Endothelial cell of umbilical vein (primary cell): ENCODE results near the gene CUBN. TPM values are rescaled to one million over a fixed set of nuclear protein-coding genes. Genes with fewer than 3 reads are reported as not detected.

Experiments
- BruUV-seq: library from RNA; stranded (reverse); fragments of 400-500 nt; replicated peaks from 2 replicates; lab custom pipeline; 2021; lab: Mats Ljungman, UMichigan
- CTCF ChIA-PET: fragments of 300-600, 350-600 bp; sonication (Branson Sonifier 250); formaldehyde crosslinking; loops from one replicate; lab custom pipeline; 2021; ENCODE audit warnings: antibody characterized with exemption, inconsistent platforms; lab: Charles Lee
- POLR2A ChIA-PET: fragments of 300-600, 350-600 bp; sonication (Branson Sonifier 250); formaldehyde crosslinking; loops from one replicate; lab custom pipeline; 2021; ENCODE audit warnings: antibody characterized with exemption, inconsistent platforms; lab: Charles Lee
- DNase-seq: peaks from one replicate; pipeline ENCODE4 v3.0.0-alpha.2; 2011; ENCODE audit warnings: low read depth, low spot score
- FAIRE-seq: peaks from 2 replicates; lab custom pipeline; 2011; peaks lifted over from hg19 to GRCh38; lab: Jason Lieb, UNC
- H2AFZ ChIP-seq: 2 replicates; pipeline ENCODE4 v1.6.0; 2012; ENCODE audit warnings: low read depth, low read length, control low read depth, inconsistent platforms
- H3K27ac ChIP-seq: 2 replicates; pipeline ENCODE4 v1.5.1; 2011; ENCODE audit warnings: low read depth, mild to moderate bottlenecking, control low read depth, low read length, moderate library complexity; ENCODE audit not compliant: insufficient read depth
- H3K27me3 ChIP-seq, 2 experiments: 2 replicates each; pipeline versions ENCODE4 v1.6.0 to v1.6.1; 2011; ENCODE audit warnings: low read length in 2 of 2, mixed read lengths in 1 of 2; ENCODE audit not compliant: control insufficient read depth in 2 of 2, insufficient read depth in 2 of 2
- H3K36me3 ChIP-seq, 2 experiments: 2 replicates in 1 of 2; 3 replicates in 1 of 2; pipeline ENCODE4 v1.5.1; 2011; ENCODE audit warnings: low read length in 2 of 2, mild to moderate bottlenecking in 1 of 2, moderate library complexity in 1 of 2; ENCODE audit not compliant: control insufficient read depth in 2 of 2, insufficient read depth in 2 of 2; ENCODE audit errors: extremely low read depth in 1 of 2
- H3K4me1 ChIP-seq: 3 replicates; pipeline ENCODE4 v1.5.1; 2011; ENCODE audit warnings: mild to moderate bottlenecking, low read length; ENCODE audit not compliant: control insufficient read depth, insufficient read depth; ENCODE audit errors: extremely low read depth
- H3K4me2 ChIP-seq: 2 replicates; pipeline ENCODE4 v1.6.1; 2011; ENCODE audit warnings: low read length, control low read depth, mixed read lengths; ENCODE audit not compliant: insufficient read depth
- H3K4me3 ChIP-seq, 3 experiments: fragments of 200-600 bp in 1 of 3; sonication (generic), shearing (Covaris generic) in 1 of 3; replicated peaks in 1 of 3; 2 replicates each; pipeline ENCODE4 v1.5.1; 2011 to 2016; ENCODE audit warnings: control low read depth in 3 of 3, low read length in 3 of 3, mild to moderate bottlenecking in 2 of 3, inconsistent platforms in 1 of 3, low read depth in 1 of 3, moderate library complexity in 1 of 3; ENCODE audit not compliant: insufficient read depth in 1 of 3
- H3K79me2 ChIP-seq: 2 replicates; pipeline ENCODE4 v1.6.0; 2012; ENCODE audit warnings: low read length, inconsistent platforms; ENCODE audit not compliant: control insufficient read depth, insufficient read depth
- H3K9ac ChIP-seq: replicated peaks from 2 replicates; pipeline ENCODE3; 2011; ENCODE audit warnings: low read length, control low read depth; ENCODE audit not compliant: insufficient read depth; ENCODE audit errors: extremely low read depth
- H3K9me1 ChIP-seq: replicated peaks from 3 replicates; pipeline ENCODE4 v1.6.0; 2011; ENCODE audit warnings: mild to moderate bottlenecking, low read length; ENCODE audit not compliant: control insufficient read depth, insufficient read depth; ENCODE audit errors: extremely low read depth
- H3K9me3 ChIP-seq: replicated peaks from 2 replicates; pipeline ENCODE4 v1.5.1; 2012; ENCODE audit warnings: low read length, inconsistent platforms; ENCODE audit not compliant: control insufficient read depth, insufficient read depth
- H4K20me1 ChIP-seq: replicated peaks from 2 replicates; pipeline ENCODE3; 2011; ENCODE audit warnings: mild to moderate bottlenecking, low read length; ENCODE audit not compliant: control insufficient read depth, insufficient read depth; ENCODE audit errors: extremely low read depth
- EZH2 ChIP-seq: IDR thresholded peaks from 2 replicates; pipeline ENCODE4 v1.6.1; 2012; ENCODE audit warnings: borderline replicate concordance, low read depth, mild to moderate bottlenecking, moderate library complexity, low read length, inconsistent platforms; ENCODE audit not compliant: severe bottlenecking
- POLR2A ChIP-seq: IDR thresholded peaks from 2 replicates; pipeline ENCODE4 v1.6.1; 2012; ENCODE audit warnings: low read depth, mild to moderate bottlenecking, control low read depth, low read length
- POLR2AphosphoS5 ChIP-seq: IDR thresholded peaks from 2 replicates; pipeline ENCODE4 v1.6.1; 2012; ENCODE audit warnings: low read depth, mild to moderate bottlenecking, control low read depth, low read length, moderate library complexity; ENCODE audit not compliant: insufficient read depth
- dilution Hi-C: fragments of 300-500 bp; cut with MboI; formaldehyde crosslinking; loops from one replicate; pipeline ENCODE4 v1.15.0; 2019; ENCODE audit warnings: low sequenced_read_pairs; ENCODE audit not compliant: extremely low pct_ligation_motif_present
- intact Hi-C: fragments of 100-400 bp; cut with micrococcal nuclease; formaldehyde crosslinking; loops from one replicate; pipeline ENCODE4 v1.10.0; 2022
- polyA plus RNA-seq, 4 experiments: library from polyadenylated mRNA; depleted of rRNA in 3 of 4; stranded (reverse) in 3 of 4; unstranded in 1 of 4; fragments of >200 nt; gene quantifications; 2 replicates each; pipeline versions ENCODE4 v1.2.1 to v1.2.3, GENCODE V29; 2011 to 2012; ENCODE audit warnings: missing spikeins in 1 of 4
- total RNA-seq: library from RNA; stranded (reverse); gene quantifications from 2 replicates; pipeline ENCODE4 v1.2.3, GENCODE V29; 2021

CUBN gene
- total and polyA plus RNA-seq, 2 donors (not counting 3 experiments of a cell fraction or from before 2014, with no cell fraction given) = 2.7 to 4.6 TPM

GRCh38 chr10:16820018-16820417 is 309.6 kb downstream of the CUBN start:
- Histone ChIP-seq H3K36me3 (no peaks in the 10 kb centered on the region), H3K9me3 (peaks cover 2% of the 10 kb centered on the region), H3K4me1 (peaks cover 18% of the 10 kb centered on the region), H3K9ac (no peak overlapping the region), H3K4me2 (no peak overlapping the region), H2AFZ (no peak overlapping the region), H3K27me3 (no peaks in the 10 kb centered on the region), H3K4me3 (no peak overlapping the region), H4K20me1 (no peaks in the 10 kb centered on the region), H3K27ac (no peak overlapping the region), H3K79me2 (peaks cover 17% of the 10 kb centered on the region), H3K9me1 (no peaks in the 10 kb centered on the region)
- no TSS peak for BruUV-seq
- no peak for FAIRE-seq
- intact Hi-C loops (no loop called here), dilution Hi-C loops (no loop called here)
- ChIA-PET CTCF (no interaction called here), POLR2A (no interaction called here)
- no peak for TF ChIP-seq EZH2
- TF ChIP-seq POLR2A = no peak
- DNase-seq = no peak

GRCh38 chr10:16819436-16819835 is 310.2 kb downstream of the CUBN start:
- intact Hi-C loops = no loop called here
- Histone ChIP-seq H3K4me2 (no peak overlapping the region), H3K79me2 (peaks cover 23% of the 10 kb centered on the region), H3K9me1 (no peaks in the 10 kb centered on the region), H4K20me1 (no peaks in the 10 kb centered on the region), H3K9ac (no peak overlapping the region), H3K9me3 (peaks cover 2% of the 10 kb centered on the region), H3K36me3 (no peaks in the 10 kb centered on the region), H2AFZ (no peak overlapping the region), H3K4me1 (peaks cover 24% of the 10 kb centered on the region), H3K27me3 (no peaks in the 10 kb centered on the region), H3K27ac (no peak overlapping the region), H3K4me3 (no peak overlapping the region)
- CTCF ChIA-PET = no interaction called here
- DNase-seq (no peak), FAIRE-seq (no peak)
- POLR2A ChIA-PET = no interaction called here
- no TSS peak for BruUV-seq
- TF ChIP-seq POLR2AphosphoS5 = no peak
- dilution Hi-C loops = no loop called here
